GM19328 (cell line): ENCODE results near the gene CD84.
"Not testable (repeated sequence)": the region's sequence is repeated elsewhere in the genome, so short reads cannot be mapped to it uniquely, and the experiment has no call there.

Experiments
- ATAC-seq: cut with Tn5 transposase; IDR thresholded peaks from one replicate; pipeline ENCODE4 v1.9.1; 2021; ENCODE audit warnings: mild to moderate bottlenecking, moderate library complexity; ENCODE audit not compliant: unreplicated experiment

CD84 gene

GRCh38 chr1:160519642-160520435 lies 59.5 kb downstream of the CD84 start:
- ATAC-seq: no peak

GRCh38 chr1:160517519-160517918 lies 61.8 kb downstream of the CD84 start:
- not testable (repeated sequence) for ATAC-seq

- not testable (repeated sequence) for ATAC-seq
Observed at GRCh38 chr1:160515908-160516307, 63.4 kb downstream of the CD84 start.

GRCh38 chr1:160504651-160505050 lies 74.6 kb downstream of the CD84 start:
- ATAC-seq: no peak

GRCh38 chr1:160503087-160503486 lies 76.2 kb downstream of the CD84 start:
- ATAC-seq: no peak

GRCh38 chr1:160500321-160500990 lies 78.8 kb downstream of the CD84 start:
- no peak for ATAC-seq

- no peak for ATAC-seq
Observed at GRCh38 chr1:160499631-160500030, 79.7 kb downstream of the CD84 start.

- ATAC-seq: not testable (repeated sequence)
Observed at GRCh38 chr1:160498301-160499065, 80.8 kb downstream of the CD84 start.

- no peak for ATAC-seq
Observed at GRCh38 chr1:160496334-160496733, 83.0 kb downstream of the CD84 start.

- ATAC-seq: no peak
Observed at GRCh38 chr1:160494620-160495019, 84.7 kb downstream of the CD84 start.

- ATAC-seq: no peak
Observed at GRCh38 chr1:160492617-160493016, 86.7 kb downstream of the CD84 start.

GRCh38 chr1:160491981-160492380 lies 87.3 kb downstream of the CD84 start:
- ATAC-seq: no peak
